Smooth muscle cell (in vitro differentiated cells): ENCODE measurements around the gene IDI1. TPM values are rescaled to one million over a fixed set of nuclear protein-coding genes. Genes with fewer than 3 reads are reported as not detected.
"Not testable (repeated sequence)": the region's sequence is repeated elsewhere in the genome, so short reads cannot be mapped to it uniquely, and the experiment has no call there.

Experiments
- DNase-seq: peaks from one replicate; lab custom pipeline; 2025; ENCODE audit not compliant: unreplicated experiment; lab: John Stamatoyannopoulos, UW
- H2AFZ ChIP-seq: fragments of 200-600 bp; sonication (generic); 2 replicates; pipeline ENCODE4 v1.6.0; 2016; ENCODE audit warnings: antibody characterized with exemption, low read depth, mild to moderate bottlenecking
- H3F3A ChIP-seq: fragments of 200-600 bp; sonication (generic); 2 replicates; pipeline ENCODE4 v1.6.0; 2017; ENCODE audit warnings: antibody characterized with exemption, low read depth
- H3K27ac ChIP-seq: fragments of 200-600 bp; sonication (generic); 2 replicates; pipeline ENCODE4 v1.5.1; 2016; ENCODE audit warnings: low read depth, mild to moderate bottlenecking
- H3K27me3 ChIP-seq: fragments of 200-600 bp; sonication (generic); 2 replicates; pipeline ENCODE4 v1.6.1; 2016; ENCODE audit warnings: low read depth, mild to moderate bottlenecking
- H3K36me3 ChIP-seq: fragments of 200-600 bp; sonication (generic); 2 replicates; pipeline ENCODE4 v1.5.1; 2016; ENCODE audit warnings: low read depth
- H3K4me1 ChIP-seq: fragments of 200-600 bp; sonication (generic); 2 replicates; pipeline ENCODE4 v1.5.1; 2016; ENCODE audit warnings: low read depth
- H3K4me2 ChIP-seq: fragments of 200-600 bp; sonication (generic); 2 replicates; pipeline ENCODE4 v1.6.0; 2016; ENCODE audit warnings: mild to moderate bottlenecking
- H3K4me3 ChIP-seq: fragments of 200-600 bp; sonication (generic); 2 replicates; pipeline ENCODE4 v1.5.1; 2016; ENCODE audit warnings: mild to moderate bottlenecking
- H3K79me2 ChIP-seq: fragments of 200-600 bp; sonication (generic); 2 replicates; pipeline ENCODE4 v1.6.0; 2016; ENCODE audit warnings: low read depth, mild to moderate bottlenecking
- H3K9ac ChIP-seq: fragments of 200-600 bp; sonication (generic); 2 replicates; pipeline ENCODE4 v1.6.0; 2016; ENCODE audit warnings: low read depth
- H3K9me3 ChIP-seq: fragments of 200-600 bp; sonication (generic); replicated peaks from 2 replicates; pipeline ENCODE4 v1.5.1; 2016; ENCODE audit warnings: low read depth
- H4K20me1 ChIP-seq: fragments of 200-600 bp; sonication (generic); 2 replicates; pipeline ENCODE4 v1.6.0; 2016; ENCODE audit warnings: low read depth
- WGBS: methylation state at CpG from one replicate; pipeline ENCODE4 v1.1.7; 2016; ENCODE audit warnings: low lambda C conversion rate; 5-methylcytosine and 5-hydroxymethylcytosine counted together
- polyA plus RNA-seq: library from polyadenylated mRNA; unstranded; fragments of >200 nt; fragmentation: Nextera tagmentation; extraction: Ambion mirVana; gene quantifications from 2 replicates; pipeline ENCODE4 v1.2.1, GENCODE V29; 2016
- total RNA-seq: library from RNA; depleted of rRNA; stranded (reverse); fragments of >200 nt; gene quantifications from 2 replicates; pipeline ENCODE4 v1.2.3, GENCODE V29; 2014
- TF ChIP-seq, protein P1 (sequence below): fragments of 200-600 bp; sonication (generic); IDR thresholded peaks from 2 replicates; pipeline ENCODE4 v1.5.1; 2017; ENCODE audit warnings: borderline replicate concordance, mild to moderate bottlenecking, antibody characterized with exemption; ENCODE audit not compliant: insufficient read depth, poor library complexity, severe bottlenecking

The IDI1 gene
- total and polyA plus RNA-seq, 2 experiments from 2014 or later: 142 to 165 TPM

- Histone ChIP-seq H3K79me2 (peaks cover 44% of the 10 kb centered on the region), H2AFZ (no peak overlapping the region), H3K27me3 (no peaks in the 10 kb centered on the region), H3K9me3 (no peaks in the 10 kb centered on the region), H3K36me3 (peaks cover 25% of the 10 kb centered on the region), H3K4me1 (peaks cover 3% of the 10 kb centered on the region), H4K20me1 (peaks cover 85% of the 10 kb centered on the region), H3F3A (peaks cover 42% of the 10 kb centered on the region), H3K4me2 (peak overlapping the region; percentile 76), H3K4me3 (no peak overlapping the region), H3K9ac (no peak overlapping the region), H3K27ac (peak overlapping the region; percentile 55)
- WGBS: 91% methylated on average over 12 of the region's 12 CpGs
- TF ChIP-seq, protein P1, sequence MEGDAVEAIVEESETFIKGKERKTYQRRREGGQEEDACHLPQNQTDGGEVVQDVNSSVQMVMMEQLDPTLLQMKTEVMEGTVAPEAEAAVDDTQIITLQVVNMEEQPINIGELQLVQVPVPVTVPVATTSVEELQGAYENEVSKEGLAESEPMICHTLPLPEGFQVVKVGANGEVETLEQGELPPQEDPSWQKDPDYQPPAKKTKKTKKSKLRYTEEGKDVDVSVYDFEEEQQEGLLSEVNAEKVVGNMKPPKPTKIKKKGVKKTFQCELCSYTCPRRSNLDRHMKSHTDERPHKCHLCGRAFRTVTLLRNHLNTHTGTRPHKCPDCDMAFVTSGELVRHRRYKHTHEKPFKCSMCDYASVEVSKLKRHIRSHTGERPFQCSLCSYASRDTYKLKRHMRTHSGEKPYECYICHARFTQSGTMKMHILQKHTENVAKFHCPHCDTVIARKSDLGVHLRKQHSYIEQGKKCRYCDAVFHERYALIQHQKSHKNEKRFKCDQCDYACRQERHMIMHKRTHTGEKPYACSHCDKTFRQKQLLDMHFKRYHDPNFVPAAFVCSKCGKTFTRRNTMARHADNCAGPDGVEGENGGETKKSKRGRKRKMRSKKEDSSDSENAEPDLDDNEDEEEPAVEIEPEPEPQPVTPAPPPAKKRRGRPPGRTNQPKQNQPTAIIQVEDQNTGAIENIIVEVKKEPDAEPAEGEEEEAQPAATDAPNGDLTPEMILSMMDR: no peak
- no peak for DNase-seq
Observed at GRCh38 chr10:1043532-1043995, 5.4 kb downstream of the IDI1 start.

GRCh38 chr10:1041514-1041913 is 7.4 kb downstream of the IDI1 start:
- H4K20me1 ChIP-seq: peaks cover 82% of the 10 kb centered on the region
- peaks cover 25% of the 10 kb centered on the region for H3K36me3 ChIP-seq
- H3K4me1 ChIP-seq: peaks cover 3% of the 10 kb centered on the region
- H3K9me3 ChIP-seq: no peaks in the 10 kb centered on the region
- no peak overlapping the region for H3K4me3 ChIP-seq
- H3K9ac ChIP-seq: no peak overlapping the region
- no peak overlapping the region for H3K4me2 ChIP-seq
- H3K27ac ChIP-seq: no peak overlapping the region
- H3F3A ChIP-seq: peaks cover 47% of the 10 kb centered on the region
- WGBS: 97% methylated on average over 8 of the region's 9 CpGs
- no peak for DNase-seq
- TF ChIP-seq, protein P1: no peak
- no peak overlapping the region for H2AFZ ChIP-seq
- H3K27me3 ChIP-seq: no peaks in the 10 kb centered on the region
- H3K79me2 ChIP-seq: peaks cover 32% of the 10 kb centered on the region

GRCh38 chr10:1040133-1040532 is 8.8 kb downstream of the IDI1 start:
- H3K9me3 ChIP-seq: no peaks in the 10 kb centered on the region
- H3F3A ChIP-seq: peaks cover 42% of the 10 kb centered on the region
- TF ChIP-seq, protein P1: no peak
- no peaks in the 10 kb centered on the region for H3K27me3 ChIP-seq
- peaks cover 70% of the 10 kb centered on the region for H4K20me1 ChIP-seq
- H2AFZ ChIP-seq: no peak overlapping the region
- no peak overlapping the region for H3K9ac ChIP-seq
- no peak overlapping the region for H3K27ac ChIP-seq
- WGBS: 92% methylated on average over 3 of the region's 3 CpGs
- no peak overlapping the region for H3K4me3 ChIP-seq
- H3K4me1 ChIP-seq: peaks cover 3% of the 10 kb centered on the region
- DNase-seq: no peak
- H3K79me2 ChIP-seq: peaks cover 20% of the 10 kb centered on the region
- H3K36me3 ChIP-seq: peaks cover 25% of the 10 kb centered on the region
- H3K4me2 ChIP-seq: no peak overlapping the region

DNA sequence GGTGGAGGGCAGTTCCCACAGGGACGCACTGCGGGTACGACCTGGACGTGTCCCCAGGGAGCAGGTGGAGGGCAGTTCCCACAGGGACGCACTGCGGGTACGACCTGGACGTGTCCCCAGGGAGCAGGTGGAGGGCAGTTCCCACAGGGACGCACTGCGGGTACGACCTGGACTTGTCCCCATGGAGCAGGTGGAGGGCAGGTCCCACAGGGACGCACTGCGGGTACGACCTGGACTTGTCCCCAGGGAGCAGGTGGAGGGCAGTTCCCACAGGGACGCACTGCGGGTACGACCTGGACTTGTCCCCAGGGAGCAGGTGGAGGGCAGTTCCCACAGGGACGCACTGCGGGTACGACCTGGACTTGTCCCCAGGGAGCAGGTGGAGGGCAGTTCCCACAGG is 10.2 kb downstream of the IDI1 start:
- H3K27me3 ChIP-seq, H3K9ac ChIP-seq, H3K9me3 ChIP-seq, H3K79me2 ChIP-seq, H3K4me2 ChIP-seq, H3K27ac ChIP-seq, H2AFZ ChIP-seq, H3K4me3 ChIP-seq, DNase-seq, H3K4me1 ChIP-seq: not testable (repeated sequence)
- Histone ChIP-seq H4K20me1 (peaks cover 56% of the 10 kb centered on the region), H3F3A (peaks cover 34% of the 10 kb centered on the region), H3K36me3 (peaks cover 25% of the 10 kb centered on the region)
- WGBS: 96% methylated on average over 10 of the region's 20 CpGs
